Measurements from ENCODE around the gene FOLR2. TPM values are rescaled to one million over a fixed set of nuclear protein-coding genes. Genes with fewer than 3 reads are reported as not detected.

The FOLR2 gene
- total and polyA plus RNA-seq, 2 experiments from 2014 or later = not detected

- TF ChIP-seq ETS1 (IDR thresholded peaks at IDR 0.05) (no peak), CREB1 (CRISPR knock-in tag; IDR thresholded peaks at IDR 0.05; ENCODE audit: low read depth) (no peak), NANOG (IDR thresholded peaks at IDR 0.05; ENCODE audit: borderline replicate concordance) (no peak)
Observed at GRCh38 chr11:72259490-72259889, 42.9 kb downstream of the FOLR2 start (continued).

GRCh38 chr11:72260574-72260973 lies 44.0 kb downstream of the FOLR2 start:
- Histone ChIP-seq H3F3A (replicated peaks; ENCODE audit: low read depth) (no peaks in the 10 kb centered on the region), H3K79me2 (replicated peaks; ENCODE audit: insufficient read depth) (no peaks in the 10 kb centered on the region), H3K4me1 (ENCODE audit: insufficient read depth) (peaks cover 7% of the 10 kb centered on the region; the same call in 1 of the 2 replicates), H3K36me3 (ENCODE audit: insufficient read depth) (no peaks in the 10 kb centered on the region), H3K4me2 (no peak overlapping the region), H4K20me1 (replicated peaks; ENCODE audit: insufficient read depth) (no peaks in the 10 kb centered on the region), H3K4me3 (no peak overlapping the region), H3K9me2 (ENCODE audit: insufficient read depth) (no peaks in the 10 kb centered on the region), H3K27me3 (ENCODE audit: insufficient read depth) (no peaks in the 10 kb centered on the region), H2AFZ (no peak overlapping the region), H3K27ac (ENCODE audit: low read depth) (no peak overlapping the region)
- H3K4me3 Mint-ChIP-seq = no peak overlapping the region
- H3K4me1 Mint-ChIP-seq = peaks cover 9% of the 10 kb centered on the region; the same call in 2 of the 3 replicates
- no peaks in the 10 kb centered on the region for H3K27me3 Mint-ChIP-seq (ENCODE audit: insufficient read depth, low read depth, poor library complexity)
- no peak for ATAC-seq
- H3K36me3 Mint-ChIP-seq (ENCODE audit: low read depth) = no peaks in the 10 kb centered on the region
- DNase-seq (ENCODE audit: low spot score) = no peak
- no peak overlapping the region for H3K27ac Mint-ChIP-seq
- TF ChIP-seq ZNF331 (CRISPR knock-in tag; IDR thresholded peaks at IDR 0.05; ENCODE audit: low read depth) (no peak), ZNF114 (CRISPR knock-in tag; IDR thresholded peaks at IDR 0.05) (no peak), CREB1 (CRISPR knock-in tag; IDR thresholded peaks at IDR 0.05; ENCODE audit: low read depth) (no peak)
- no peaks in the 10 kb centered on the region for H3K9me3 Mint-ChIP-seq

- Histone ChIP-seq H3K4me3 (no peak overlapping the region), H4K20me1 (replicated peaks; ENCODE audit: insufficient read depth) (no peaks in the 10 kb centered on the region), H3K9me2 (ENCODE audit: insufficient read depth) (no peaks in the 10 kb centered on the region), H3F3A (replicated peaks; ENCODE audit: low read depth) (no peaks in the 10 kb centered on the region), H2AFZ (no peak overlapping the region), H3K79me2 (replicated peaks; ENCODE audit: insufficient read depth) (no peaks in the 10 kb centered on the region), H3K27ac (ENCODE audit: low read depth) (no peak overlapping the region), H3K4me2 (no peak overlapping the region), H3K27me3 (ENCODE audit: insufficient read depth) (no peaks in the 10 kb centered on the region), H3K36me3 (ENCODE audit: insufficient read depth) (no peaks in the 10 kb centered on the region), H3K4me1 (ENCODE audit: insufficient read depth) (peaks cover 7% of the 10 kb centered on the region; the same call in 1 of the 2 replicates)
- no peak for ATAC-seq
- Mint-ChIP-seq H3K9me3 (no peaks in the 10 kb centered on the region), H3K36me3 (ENCODE audit: low read depth) (no peaks in the 10 kb centered on the region), H3K27ac (no peak overlapping the region), H3K4me3 (no peak overlapping the region), H3K27me3 (ENCODE audit: insufficient read depth, low read depth, poor library complexity) (no peaks in the 10 kb centered on the region), H3K4me1 (peaks cover 9% of the 10 kb centered on the region; the same call in 2 of the 3 replicates)
- DNase-seq (ENCODE audit: low spot score) = no peak
- TF ChIP-seq POLR2AphosphoS5 (IDR thresholded peaks at IDR 0.05; ENCODE audit: low read depth) (no peak), STAT1 (IDR thresholded peaks at IDR 0.05; ENCODE audit: unreplicated experiment) (no peak), EZH2phosphoT487 (IDR thresholded peaks at IDR 0.05; ENCODE audit: unreplicated experiment) (no peak), EZH2 (IDR thresholded peaks at IDR 0.05; ENCODE audit: low read depth, unreplicated experiment) (no peak), NANOG (IDR thresholded peaks at IDR 0.05; ENCODE audit: borderline replicate concordance) (no peak), ZNF331 (CRISPR knock-in tag; IDR thresholded peaks at IDR 0.05; ENCODE audit: low read depth) (no peak), JUNB (IDR thresholded peaks at IDR 0.05; ENCODE audit: unreplicated experiment) (no peak), ETS1 (IDR thresholded peaks at IDR 0.05) (no peak), CTCF (conservative IDR thresholded peaks at IDR 0.05; ENCODE audit: low read depth in 2 of 2) (no peak), CREB1 (CRISPR knock-in tag; IDR thresholded peaks at IDR 0.05; ENCODE audit: low read depth) (no peak), ZNF114 (CRISPR knock-in tag; IDR thresholded peaks at IDR 0.05) (no peak)
Observed at GRCh38 chr11:72263361-72263760, 46.8 kb downstream of the FOLR2 start.

Measured in GM23338 (cell line).